ENCODE data around the gene CACNA1I. TPM values are rescaled to one million over a fixed set of nuclear protein-coding genes. Genes with fewer than 3 reads are reported as not detected.

CACNA1I gene
- total RNA-seq, 1 donor from 2014 or later, result 0.03 TPM

DNA sequence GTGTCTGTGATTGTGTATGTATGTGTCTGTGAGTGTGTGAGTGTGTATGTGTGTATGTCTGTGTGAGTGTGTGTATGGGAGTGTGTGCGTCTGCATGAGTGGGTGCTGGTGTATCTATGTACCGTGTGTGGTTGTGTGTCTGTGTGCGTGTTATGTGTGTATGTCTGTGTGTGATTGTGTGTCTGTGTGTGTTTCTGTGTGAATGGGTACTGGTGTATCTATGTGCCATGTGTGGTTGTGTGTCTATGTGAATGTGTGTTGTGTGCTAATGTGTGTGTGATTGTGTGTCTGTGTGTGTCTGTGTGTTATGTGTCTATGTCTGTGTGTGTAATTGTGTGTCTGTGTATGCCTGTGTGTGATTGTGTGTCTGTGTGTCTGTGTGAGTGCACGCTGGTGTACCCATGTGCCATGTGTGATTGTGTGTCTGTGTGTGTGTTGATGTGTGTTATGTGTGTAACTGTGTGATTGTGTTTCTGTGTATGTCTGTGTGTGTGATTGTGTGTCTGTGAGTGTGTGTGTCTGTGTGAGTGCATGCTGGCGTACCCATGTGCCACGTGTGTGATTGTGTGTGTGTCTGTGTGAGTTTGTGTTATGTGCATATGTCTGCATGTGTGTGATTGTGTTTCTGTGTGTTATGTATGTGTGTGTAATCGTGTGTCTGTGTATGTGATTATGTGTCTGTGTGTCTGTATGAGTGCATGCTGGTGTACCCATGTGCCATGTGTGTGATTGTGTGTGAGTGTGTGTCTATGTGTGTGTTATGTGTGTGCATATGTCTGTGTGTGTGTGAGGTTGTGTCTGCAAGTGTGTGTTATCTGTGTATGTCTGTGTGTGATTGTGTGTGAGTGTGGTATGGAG, 6.8 kb upstream of the CACNA1I start:
- TF ChIP-seq, protein P1, sequence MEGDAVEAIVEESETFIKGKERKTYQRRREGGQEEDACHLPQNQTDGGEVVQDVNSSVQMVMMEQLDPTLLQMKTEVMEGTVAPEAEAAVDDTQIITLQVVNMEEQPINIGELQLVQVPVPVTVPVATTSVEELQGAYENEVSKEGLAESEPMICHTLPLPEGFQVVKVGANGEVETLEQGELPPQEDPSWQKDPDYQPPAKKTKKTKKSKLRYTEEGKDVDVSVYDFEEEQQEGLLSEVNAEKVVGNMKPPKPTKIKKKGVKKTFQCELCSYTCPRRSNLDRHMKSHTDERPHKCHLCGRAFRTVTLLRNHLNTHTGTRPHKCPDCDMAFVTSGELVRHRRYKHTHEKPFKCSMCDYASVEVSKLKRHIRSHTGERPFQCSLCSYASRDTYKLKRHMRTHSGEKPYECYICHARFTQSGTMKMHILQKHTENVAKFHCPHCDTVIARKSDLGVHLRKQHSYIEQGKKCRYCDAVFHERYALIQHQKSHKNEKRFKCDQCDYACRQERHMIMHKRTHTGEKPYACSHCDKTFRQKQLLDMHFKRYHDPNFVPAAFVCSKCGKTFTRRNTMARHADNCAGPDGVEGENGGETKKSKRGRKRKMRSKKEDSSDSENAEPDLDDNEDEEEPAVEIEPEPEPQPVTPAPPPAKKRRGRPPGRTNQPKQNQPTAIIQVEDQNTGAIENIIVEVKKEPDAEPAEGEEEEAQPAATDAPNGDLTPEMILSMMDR (IDR thresholded peaks at IDR 0.05), result no peak
- Mint-ChIP-seq H3K4me3 (ENCODE audit: unreplicated experiment) (no peak overlapping the region), H3K36me3 (ENCODE audit: unreplicated experiment) (no peaks in the 10 kb centered on the region), H3K27ac (ENCODE audit: unreplicated experiment) (no peak overlapping the region), H3K27me3 (ENCODE audit: unreplicated experiment) (peaks cover 17% of the 10 kb centered on the region), H3K4me1 (ENCODE audit: unreplicated experiment) (peaks cover 4% of the 10 kb centered on the region), H3K9me3 (ENCODE audit: unreplicated experiment) (no peaks in the 10 kb centered on the region)
- DNase-seq (ENCODE audit: extremely low spot score, unreplicated experiment), result no peak

DNA sequence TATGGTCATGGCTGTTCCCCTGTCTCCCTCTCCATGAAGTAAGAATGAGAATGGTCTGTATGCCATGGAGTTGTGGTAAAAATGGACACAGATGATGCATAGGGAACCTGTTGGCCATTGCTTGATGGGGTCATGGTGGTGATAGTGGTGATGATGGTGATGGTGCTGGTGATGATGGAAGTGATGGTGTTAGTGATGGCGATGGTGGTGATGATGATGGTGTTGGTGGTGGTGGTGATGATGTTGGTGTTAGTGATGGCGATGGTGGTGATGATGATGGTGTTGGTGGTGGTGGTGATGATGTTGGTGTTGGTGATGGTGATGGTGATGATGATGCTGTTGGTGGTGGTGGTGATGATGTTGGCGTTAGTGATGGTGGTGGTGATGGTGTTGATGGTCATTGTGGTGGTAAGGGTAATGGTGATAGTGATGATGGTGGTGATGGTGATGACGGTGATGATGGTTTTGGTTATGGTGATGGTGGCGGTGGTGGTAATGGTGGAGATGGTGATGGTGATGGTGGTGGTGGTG, 5.1 kb upstream of the CACNA1I start:
- Mint-ChIP-seq H3K36me3 (ENCODE audit: unreplicated experiment) (no peaks in the 10 kb centered on the region), H3K9me3 (ENCODE audit: unreplicated experiment) (no peaks in the 10 kb centered on the region), H3K27me3 (ENCODE audit: unreplicated experiment) (peaks cover 13% of the 10 kb centered on the region), H3K4me3 (ENCODE audit: unreplicated experiment) (no peak overlapping the region), H3K4me1 (ENCODE audit: unreplicated experiment) (no peaks in the 10 kb centered on the region), H3K27ac (ENCODE audit: unreplicated experiment) (no peak overlapping the region)
- TF ChIP-seq, protein P1 (IDR thresholded peaks at IDR 0.05), result no peak
- DNase-seq (ENCODE audit: extremely low spot score, unreplicated experiment), result no peak

DNA sequence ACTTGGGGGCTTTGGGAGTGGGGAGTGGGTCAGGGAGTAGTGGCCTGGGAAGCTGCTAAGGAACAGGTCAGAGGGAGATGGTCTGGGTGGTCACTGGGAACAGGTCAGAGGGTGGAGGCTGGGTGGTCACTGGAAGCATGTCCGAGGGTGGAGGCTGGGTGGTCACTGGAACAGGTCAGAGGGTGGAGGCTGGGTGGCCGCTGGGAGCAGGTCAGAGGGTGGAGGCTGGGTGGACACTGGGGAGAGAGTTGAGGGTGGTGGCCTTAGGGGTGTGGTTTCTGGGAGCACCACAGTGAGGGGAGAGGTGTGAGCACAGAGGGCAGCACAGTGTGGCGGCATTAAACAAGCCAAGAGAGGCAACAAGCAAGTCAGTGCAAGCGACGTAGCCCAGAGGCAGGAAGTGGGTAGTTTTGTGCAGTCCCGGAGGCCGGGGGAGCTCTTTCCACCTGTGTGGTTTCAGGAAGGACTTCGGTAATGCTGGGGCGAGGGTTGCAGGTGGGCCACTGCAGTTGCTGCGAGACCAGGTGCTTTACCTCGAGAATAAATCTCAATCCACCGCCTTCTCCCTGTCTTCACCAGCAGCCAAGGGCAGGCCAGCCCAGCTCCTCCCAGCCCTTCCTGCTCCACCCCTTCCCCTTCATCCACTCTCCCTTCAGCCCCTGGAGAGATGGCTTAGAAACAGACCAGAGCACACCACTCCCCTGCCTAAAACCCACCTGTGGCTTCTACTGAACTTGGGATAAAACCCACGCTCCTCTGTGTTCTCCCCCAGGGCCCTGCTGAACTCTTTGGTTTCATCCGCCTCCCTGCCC, 3.2 kb upstream of the CACNA1I start:
- TF ChIP-seq, protein P1 (IDR thresholded peaks at IDR 0.05), result no peak
- H3K36me3 Mint-ChIP-seq (ENCODE audit: unreplicated experiment), result no peaks in the 10 kb centered on the region
- H3K27ac Mint-ChIP-seq (ENCODE audit: unreplicated experiment), result no peak overlapping the region
- no peaks in the 10 kb centered on the region for H3K9me3 Mint-ChIP-seq (ENCODE audit: unreplicated experiment)
- H3K4me3 Mint-ChIP-seq (ENCODE audit: unreplicated experiment), result no peak overlapping the region
- no peak for DNase-seq (ENCODE audit: extremely low spot score, unreplicated experiment)
- H3K4me1 Mint-ChIP-seq (ENCODE audit: unreplicated experiment), result no peaks in the 10 kb centered on the region
- peaks cover 8% of the 10 kb centered on the region for H3K27me3 Mint-ChIP-seq (ENCODE audit: unreplicated experiment)

DNA sequence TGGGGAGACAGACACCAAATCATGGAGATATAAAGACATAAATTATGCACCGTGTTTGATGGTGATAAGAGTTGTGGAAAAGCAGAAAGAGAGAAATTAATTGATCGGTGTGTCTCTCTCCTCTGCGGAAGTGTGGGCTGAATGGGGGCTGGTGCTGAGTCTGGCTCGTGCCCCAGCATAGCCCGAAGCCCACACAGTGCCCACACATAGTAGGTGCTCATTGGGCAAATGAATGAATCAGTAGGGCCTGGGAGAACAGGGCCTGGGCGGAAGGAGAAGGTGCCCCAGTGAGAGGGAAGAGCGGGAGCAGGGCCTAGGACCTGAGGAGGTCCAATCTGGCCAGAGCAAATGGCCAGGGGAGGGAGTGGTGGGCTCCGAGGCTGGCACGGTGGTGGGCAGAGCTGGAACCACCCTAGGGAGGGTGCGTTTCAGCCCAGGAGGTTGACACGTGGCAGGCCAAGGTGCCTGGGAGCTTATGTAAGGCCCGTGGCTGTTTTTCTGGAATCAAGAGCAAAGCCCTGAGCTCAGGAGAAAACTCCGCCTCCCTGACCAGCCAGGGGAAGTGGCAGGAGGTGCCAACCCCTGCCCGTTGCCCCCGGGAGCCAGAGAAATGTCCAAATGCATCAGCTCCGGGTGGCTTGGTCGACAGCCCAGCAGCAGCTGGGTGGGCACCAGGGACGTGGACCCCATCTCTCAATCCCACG, 2.1 kb upstream of the CACNA1I start:
- no peak overlapping the region for H3K4me3 Mint-ChIP-seq (ENCODE audit: unreplicated experiment)
- peaks cover 8% of the 10 kb centered on the region for H3K27me3 Mint-ChIP-seq (ENCODE audit: unreplicated experiment)
- TF ChIP-seq, protein P1 (IDR thresholded peaks at IDR 0.05), result no peak
- H3K4me1 Mint-ChIP-seq (ENCODE audit: unreplicated experiment), result no peaks in the 10 kb centered on the region
- H3K9me3 Mint-ChIP-seq (ENCODE audit: unreplicated experiment), result no peaks in the 10 kb centered on the region
- H3K36me3 Mint-ChIP-seq (ENCODE audit: unreplicated experiment), result no peaks in the 10 kb centered on the region
- no peak for DNase-seq (ENCODE audit: extremely low spot score, unreplicated experiment)
- H3K27ac Mint-ChIP-seq (ENCODE audit: unreplicated experiment), result no peak overlapping the region
